GM19452 (cell line): ENCODE results near the gene NHEJ1.

Experiments used
- ATAC-seq: cut with Tn5 transposase; IDR thresholded peaks from one replicate; pipeline ENCODE4 v1.9.1; 2021; ENCODE audit not compliant: unreplicated experiment

Gene NHEJ1

DNA sequence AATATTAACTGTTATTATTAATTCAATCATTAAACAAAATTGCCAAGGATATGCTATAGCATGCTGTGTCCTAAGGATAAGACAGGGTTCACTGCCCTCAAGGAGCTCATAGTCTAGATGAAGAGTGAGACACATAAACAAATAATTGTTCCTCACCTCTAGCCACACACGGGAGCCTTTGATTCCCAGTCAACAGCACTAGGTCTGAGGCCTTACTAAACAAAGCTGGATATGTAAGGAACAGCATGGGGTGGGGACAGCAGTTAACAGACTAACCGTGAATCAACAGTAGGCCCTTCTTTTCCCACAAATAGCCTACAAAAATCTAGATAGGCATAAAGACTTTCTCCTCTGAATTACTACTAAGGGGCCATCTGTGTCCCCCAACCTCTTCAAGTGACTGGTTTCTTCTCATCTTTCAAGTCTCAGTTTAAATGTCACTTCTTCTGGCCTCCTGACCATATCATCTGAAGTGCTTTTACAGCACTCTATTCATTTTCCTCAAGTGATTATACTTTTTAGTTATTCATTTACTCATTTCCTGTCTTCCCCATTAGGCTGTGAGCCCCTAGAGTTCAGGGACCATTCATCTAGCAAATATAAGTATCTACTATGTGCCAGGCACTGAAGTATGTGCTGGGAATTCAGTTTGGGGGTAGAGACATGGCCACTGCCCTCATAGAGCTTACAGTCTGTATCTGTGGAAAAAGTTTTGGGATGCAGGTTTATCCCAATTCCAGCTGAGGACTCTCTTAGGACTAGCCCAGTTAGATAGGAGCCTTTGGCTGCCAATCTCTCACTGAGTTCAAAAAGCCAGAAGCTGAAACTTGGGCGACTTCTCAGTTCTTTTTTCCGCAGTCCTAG lies 69.9 kb downstream of the NHEJ1 start:
- no peak for ATAC-seq

GRCh38 chr2:219089330-219089729 lies 71.3 kb downstream of the NHEJ1 start:
- no peak for ATAC-seq

DNA sequence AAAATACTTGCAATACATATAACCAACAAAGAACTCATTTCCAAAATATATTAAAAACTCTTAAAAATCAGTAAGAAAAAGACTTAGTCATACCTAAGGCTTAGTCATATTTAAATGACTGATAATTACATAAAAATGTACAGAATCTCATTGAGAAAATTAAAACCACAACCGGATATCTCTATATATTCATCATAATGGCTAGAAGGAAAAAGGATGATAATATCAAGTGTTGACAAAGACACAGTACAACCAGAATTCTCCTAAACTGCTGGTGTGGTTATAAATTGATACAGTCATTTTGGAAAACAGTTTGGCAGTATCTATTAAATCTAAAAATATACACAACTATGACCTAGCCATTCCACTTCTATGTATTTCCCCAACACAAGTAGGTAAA lies 72.8 kb downstream of the NHEJ1 start:
- no peak for ATAC-seq

- ATAC-seq: no peak
These were observed 73.3 kb downstream of the NHEJ1 start for GRCh38 chr2:219087361-219087760.

GRCh38 chr2:219086196-219086595 lies 74.4 kb downstream of the NHEJ1 start:
- no peak for ATAC-seq

GRCh38 chr2:219084791-219085190 lies 75.8 kb downstream of the NHEJ1 start:
- ATAC-seq: no peak

DNA sequence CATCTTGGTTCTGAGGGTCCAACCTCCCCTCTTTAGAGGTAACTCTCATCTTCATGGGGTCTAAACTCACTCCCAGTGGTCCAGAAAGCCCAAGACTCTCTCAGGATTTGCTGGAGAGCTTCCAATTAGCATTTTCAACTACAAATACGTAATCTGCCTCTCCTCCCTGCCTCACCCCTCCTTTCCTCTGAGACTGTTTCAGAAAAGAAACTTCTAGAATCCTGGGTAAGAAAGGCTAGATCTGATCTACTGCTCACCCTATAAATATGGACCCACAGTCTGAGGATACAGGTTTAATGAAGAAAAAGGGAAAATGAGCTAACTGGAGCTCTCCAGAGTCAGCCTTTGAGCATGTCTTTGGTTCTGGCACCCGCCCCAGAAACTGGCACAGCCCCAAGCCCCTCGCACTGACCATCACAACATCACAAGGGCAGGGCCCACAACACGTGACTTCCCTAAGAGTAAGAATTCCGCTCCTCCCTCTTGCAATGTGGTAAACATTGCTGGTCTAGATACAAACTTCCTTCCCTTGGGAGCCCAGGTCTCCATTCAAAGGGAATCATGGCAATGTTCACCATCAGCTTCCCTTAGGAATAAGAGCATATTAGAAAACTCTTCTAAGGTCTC lies 78.2 kb downstream of the NHEJ1 start:
- no peak for ATAC-seq

DNA sequence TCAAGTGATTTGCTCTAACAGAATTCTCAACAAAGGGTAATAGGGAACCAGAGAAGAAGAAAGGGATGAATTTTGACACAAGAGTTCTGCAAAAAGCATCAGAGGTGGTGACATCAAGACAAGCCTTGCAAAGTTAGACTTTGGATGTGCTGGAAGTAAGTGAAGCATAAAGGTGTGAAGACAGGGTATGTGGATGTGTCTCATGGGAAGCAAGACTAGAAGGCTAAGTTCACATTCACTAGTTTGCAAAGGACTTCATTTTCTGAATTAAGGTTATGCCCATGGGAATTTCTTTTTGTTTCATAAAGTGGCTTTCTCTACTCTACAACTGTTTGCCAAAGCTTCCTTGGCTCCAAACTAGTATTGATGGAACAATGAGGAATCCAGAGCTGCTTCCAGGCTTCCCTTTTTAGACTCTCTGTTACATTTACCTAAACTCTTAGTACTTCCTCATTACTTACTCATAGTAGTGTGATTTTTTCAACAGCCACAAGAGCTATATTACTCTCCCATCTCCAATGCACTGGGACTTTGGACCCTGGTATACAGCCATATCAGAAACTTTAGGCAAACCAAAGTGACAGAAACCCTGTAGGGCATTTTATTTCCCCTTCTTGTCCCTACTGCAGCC lies 78.8 kb downstream of the NHEJ1 start:
- ATAC-seq: peak; percentile 66

DNA sequence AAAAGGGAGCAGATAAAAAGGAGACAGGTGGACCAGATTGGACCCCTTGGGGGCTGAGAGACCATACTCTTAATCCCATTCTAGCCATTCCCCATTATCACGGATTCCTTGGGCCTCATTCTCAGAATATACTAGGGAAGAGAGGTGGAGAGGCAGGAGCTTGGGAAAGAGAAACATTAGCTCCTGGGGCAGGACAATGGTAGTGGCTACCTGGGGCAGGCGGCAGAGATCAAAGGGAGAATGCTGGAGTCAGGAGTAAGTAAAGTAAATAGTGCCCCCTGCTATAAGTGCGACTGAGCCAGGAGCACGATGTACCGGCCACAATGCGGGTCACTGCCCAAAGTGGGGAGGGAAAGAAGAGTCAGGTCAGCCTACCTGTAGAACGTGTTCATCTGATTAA lies 79.5 kb downstream of the NHEJ1 start:
- ATAC-seq: no peak

DNA sequence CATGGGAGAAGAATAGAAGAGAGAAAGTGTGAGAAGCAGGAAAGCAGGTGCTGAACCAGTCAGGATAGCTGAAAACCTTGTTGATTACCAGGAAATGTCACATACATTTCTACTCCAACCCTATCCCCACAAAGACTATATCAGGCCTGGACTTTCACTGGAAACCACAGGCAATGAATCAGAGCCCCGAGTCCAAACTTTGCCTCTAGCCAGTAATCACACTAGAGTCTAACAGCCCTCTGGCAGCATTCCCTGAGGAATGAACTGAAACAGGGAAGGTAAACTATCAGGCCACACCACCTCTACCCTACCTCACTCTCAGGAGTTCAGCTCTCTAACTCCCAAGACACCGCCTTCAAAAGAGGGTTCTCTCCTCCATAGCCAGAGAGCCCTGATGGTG lies 81.2 kb downstream of the NHEJ1 start:
- ATAC-seq: no peak

GRCh38 chr2:219078951-219079350 lies 81.7 kb downstream of the NHEJ1 start:
- no peak for ATAC-seq

- ATAC-seq: no peak
These were observed 82.5 kb downstream of the NHEJ1 start for GRCh38 chr2:219078126-219078525.

- ATAC-seq: no peak
These were observed 84.4 kb downstream of the NHEJ1 start for GRCh38 chr2:219076253-219076652.

- no peak for ATAC-seq
These were observed 87.0 kb downstream of the NHEJ1 start for GRCh38 chr2:219073413-219074129.

- no peak for ATAC-seq
These were observed 87.8 kb downstream of the NHEJ1 start for GRCh38 chr2:219072741-219073250.

GRCh38 chr2:219071131-219071816 lies 89.3 kb downstream of the NHEJ1 start:
- no peak for ATAC-seq

GRCh38 chr2:219065484-219065883 lies 95.1 kb downstream of the NHEJ1 start:
- no peak for ATAC-seq

- ATAC-seq: no peak
These were observed 98.5 kb downstream of the NHEJ1 start for GRCh38 chr2:219062081-219062480.

DNA sequence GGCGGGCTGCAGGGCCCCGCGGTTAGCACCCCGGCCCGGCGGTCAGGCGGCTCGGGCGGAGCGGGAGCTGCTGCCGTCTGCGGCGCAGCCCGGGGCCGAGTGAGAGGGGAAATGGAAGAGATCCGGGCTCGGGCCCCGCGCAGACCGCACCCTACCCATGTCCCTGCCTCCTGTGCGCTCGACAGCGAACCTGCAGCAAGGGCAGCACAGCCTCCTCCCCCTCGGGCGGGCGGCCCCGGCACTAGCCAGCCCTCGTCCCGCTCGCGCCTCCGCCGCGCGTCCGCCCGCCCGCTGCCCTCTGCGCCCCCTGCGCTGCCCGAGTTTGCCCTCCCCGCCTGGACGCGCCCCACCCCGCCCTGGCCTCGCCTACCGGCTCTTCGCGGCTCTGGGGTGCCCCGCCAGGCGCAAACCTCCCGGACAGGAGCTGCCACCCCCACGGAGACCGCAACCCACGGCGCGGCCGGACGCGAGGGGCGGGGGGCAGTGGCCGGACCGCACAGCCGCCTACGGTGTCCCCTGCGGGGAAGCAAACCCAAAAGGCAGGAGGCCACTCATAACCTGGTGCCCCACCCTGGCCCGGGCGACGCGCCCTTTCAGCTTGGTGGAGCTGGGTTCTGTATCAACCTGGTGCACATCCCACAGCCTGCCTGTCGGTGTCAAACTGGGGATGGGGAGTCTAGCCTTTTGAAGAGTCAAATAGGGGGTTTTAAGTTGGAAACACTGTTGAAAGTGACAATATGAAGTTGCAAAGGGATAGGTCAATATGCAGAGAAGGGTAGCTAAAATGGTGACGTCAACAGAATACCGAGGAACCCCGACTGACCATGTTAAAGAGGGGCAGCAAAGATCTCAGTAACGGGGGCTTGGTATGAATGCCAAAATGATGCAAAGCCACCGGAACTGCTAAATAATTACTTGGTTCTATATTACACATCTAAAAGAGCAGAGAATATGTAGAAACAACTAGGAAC lies 99.5 kb downstream of the NHEJ1 start, which contains the start of gene IHH:
Gene IHH, minus strand, starts transcription at position 101 of the 971 bp plus-strand sequence. CDS start 454 bp downstream, outside the sequence.
- no peak for ATAC-seq
